Posterior cingulate gyrus (tissue), 11 donors: ENCODE results near the gene EEF1G.
A peak's percentile ranks its signal among the peaks of the same experiment; 100 is the strongest.

Experiments
- DNase-seq, 10 donors: peaks; one replicate each; pipeline versions ENCODE4 v3.0.0 to v3.0.0-alpha.2; 2020 to 2021; ENCODE audit warnings: mixed read lengths in 3 of 10
- intact Hi-C: fragments of 100-400 bp; cut with DNase I; formaldehyde crosslinking; loops from one replicate; pipeline ENCODE4 v1.15.1; 2023

The EEF1G gene

GRCh38 chr11:62545437-62546243, 28.1 kb downstream of the EEF1G start:
- intact Hi-C loops = no loop called here
- DNase-seq = peak in 5 of 10 donors; percentile 46 to 89 (median 78)

- DNase-seq = peak in 2 of 10 donors; percentile 45 to 80
- intact Hi-C loops = loop anchor here (5.0 kb wide), 1 partner anchor 148 kb away; no protein-coding TSS in a partner anchor
Observed at GRCh38 chr11:62544581-62545436, 28.9 kb downstream of the EEF1G start.

GRCh38 chr11:62543680-62544444, 29.8 kb downstream of the EEF1G start:
- intact Hi-C loops = loop anchor here (5.0 kb wide), 1 partner anchor 147 kb away; no protein-coding TSS in a partner anchor
- DNase-seq = peak in 2 of 10 donors; percentile 66 to 81

DNA sequence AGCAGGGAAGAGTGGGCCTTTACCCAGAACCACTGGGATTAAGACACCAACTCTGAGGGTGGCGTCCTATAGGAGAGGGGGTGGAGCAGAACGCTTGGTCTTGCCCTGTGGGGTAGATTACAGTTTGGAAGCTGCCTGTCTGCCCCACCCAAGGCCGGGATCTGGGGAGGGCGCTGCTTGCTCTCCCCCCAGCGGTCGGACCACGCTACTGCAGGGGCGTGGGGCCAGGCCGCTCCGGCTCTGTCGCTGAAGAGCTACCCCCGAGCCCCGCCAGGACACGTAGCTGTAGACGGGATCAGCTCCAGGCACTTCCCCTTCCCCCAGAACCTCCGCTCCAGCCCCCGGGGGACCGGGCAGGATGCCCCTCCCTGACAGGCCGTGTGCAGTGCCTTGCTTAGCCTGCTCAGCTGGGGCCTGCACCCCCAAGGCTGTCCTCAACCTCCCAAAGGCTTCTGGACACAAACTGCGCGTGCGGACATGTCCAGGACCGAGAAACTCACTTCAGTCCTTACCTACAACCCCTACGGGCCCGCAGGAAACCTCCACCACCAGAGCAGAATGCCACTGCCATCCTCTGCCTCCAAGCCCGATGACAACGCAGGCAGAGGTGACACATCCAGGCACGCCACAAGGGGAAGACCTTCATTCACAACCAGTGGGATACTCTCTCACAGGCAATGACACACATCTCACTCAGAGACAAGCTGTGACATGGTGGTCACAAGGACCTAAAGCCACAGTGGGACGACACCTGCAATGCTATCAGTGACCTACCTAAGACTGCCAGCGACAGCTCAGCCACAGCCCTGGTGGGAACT, 30.7 kb downstream of the EEF1G start:
- intact Hi-C loops = loop anchor here (1.0 to 5.0 kb wide), 2 partner anchors 46 to 146 kb away; no protein-coding TSS in a partner anchor
- DNase-seq = peak; percentile 42 to 95 (median 66)

DNA sequence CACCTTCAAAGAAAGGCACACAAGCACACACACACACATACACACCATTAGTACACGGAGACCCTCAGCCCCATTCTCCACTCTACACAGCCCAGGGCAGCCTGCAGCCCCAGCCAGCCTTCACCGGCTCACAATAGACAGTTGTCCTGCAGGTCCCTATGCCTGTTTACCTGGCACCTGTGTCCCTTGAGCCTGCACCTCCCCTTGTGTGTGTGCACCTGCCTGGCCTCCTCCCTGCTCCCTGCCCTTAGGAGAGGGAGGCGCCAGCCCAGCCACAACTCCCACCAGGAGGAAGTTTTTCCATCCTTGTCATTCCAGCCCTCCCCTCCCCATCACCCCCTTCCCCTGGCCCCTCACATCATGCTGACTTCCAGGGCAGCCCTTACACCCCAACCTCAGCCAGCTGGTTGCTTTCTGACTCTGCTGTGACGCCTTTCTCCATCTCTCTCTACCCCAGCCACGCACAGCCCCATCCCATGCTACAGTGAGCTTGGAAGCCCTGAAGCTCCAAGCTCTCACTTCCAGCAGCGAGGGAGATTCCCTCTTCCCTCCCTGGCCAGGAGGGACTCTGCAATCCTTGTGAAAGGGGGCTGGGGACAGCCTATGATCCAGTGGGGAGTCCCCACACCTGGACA, 31.5 kb downstream of the EEF1G start:
- DNase-seq = peak in 1 of 10 donors; percentile 78
- intact Hi-C loops = loop anchor here (1.0 to 5.0 kb wide), 2 partner anchors 45 to 145 kb away; no protein-coding TSS in a partner anchor

DNA sequence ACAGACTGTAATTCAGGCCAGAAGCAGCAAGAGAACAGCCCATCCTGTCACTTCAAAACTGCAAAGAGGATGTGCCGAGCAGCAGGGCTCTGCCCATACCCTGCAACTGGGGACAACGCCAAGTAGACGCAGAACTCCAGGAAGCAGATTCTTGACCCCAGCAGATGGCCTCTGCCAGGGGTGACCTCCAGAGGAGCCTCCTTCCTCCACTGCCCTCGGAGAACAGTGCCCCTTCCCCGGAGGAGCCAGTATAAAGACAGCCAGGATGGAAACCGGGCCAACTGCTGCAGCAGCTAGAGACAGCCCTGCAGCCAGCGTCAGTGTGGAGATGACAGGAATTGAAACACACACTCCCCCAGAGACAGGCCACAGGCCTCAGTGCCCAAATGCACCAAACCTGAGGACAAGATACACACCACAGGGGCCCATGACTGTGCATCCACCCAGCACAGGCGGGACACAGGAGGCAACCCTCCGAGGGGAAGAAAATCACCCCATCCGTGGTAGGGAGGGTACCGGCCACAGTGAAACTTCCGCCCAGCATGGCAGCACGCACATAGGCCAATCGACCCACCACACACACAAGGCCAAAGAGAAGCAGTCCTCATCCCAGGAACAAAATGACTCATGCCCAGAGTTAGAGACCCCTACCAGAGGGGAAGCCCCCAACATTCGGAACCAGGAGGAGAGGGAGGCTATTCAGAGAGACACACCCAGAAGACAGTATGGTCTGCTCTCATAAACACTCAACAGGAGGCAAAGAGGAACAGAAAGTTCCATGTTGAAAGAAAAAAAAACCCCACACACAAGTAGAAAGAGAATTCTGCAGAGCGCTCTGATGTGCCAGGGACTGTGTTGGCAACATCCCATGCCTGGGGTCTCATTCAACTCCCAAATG, 32.6 kb downstream of the EEF1G start:
- peak in 1 of 10 donors; percentile 80 for DNase-seq
- intact Hi-C loops = loop anchor here (5.0 kb wide), 1 partner anchor 144 kb away; no protein-coding TSS in a partner anchor

DNA sequence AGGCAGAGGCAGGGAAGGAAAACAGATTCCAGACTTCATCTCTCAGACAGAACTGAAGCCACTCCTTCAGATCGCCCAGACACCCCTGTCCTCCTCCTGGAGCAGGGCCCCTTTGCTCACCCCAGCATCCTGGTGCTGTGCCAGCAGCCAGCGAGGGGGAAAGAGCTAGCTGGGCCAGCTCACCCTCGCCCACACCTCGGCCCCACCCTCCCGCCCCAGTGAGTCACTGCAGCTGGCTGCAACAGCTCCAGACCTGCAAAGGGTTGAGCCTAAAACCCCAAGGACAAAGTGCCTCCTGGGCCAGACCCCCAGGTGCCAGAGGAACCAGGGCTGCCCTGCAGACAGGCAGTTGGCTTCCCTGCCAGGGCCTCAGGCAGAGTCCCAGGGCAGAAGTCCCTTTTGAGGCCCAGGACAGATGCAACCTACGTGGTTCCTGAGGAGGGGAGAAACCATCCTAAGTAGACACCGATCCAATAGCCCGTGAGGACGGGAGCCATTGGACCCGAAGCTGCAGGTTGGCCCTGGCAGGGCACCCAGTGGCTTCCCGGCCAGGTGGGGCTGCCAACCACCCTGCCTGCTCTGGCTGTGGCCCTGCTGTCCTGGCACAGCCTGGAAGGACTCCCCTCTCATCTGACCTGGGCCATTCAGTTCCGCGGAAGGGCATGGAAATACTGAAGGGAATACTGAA, 34.3 kb downstream of the EEF1G start:
- DNase-seq = peak in 2 of 10 donors; percentile 75 to 81
- intact Hi-C loops = no loop called here

DNA sequence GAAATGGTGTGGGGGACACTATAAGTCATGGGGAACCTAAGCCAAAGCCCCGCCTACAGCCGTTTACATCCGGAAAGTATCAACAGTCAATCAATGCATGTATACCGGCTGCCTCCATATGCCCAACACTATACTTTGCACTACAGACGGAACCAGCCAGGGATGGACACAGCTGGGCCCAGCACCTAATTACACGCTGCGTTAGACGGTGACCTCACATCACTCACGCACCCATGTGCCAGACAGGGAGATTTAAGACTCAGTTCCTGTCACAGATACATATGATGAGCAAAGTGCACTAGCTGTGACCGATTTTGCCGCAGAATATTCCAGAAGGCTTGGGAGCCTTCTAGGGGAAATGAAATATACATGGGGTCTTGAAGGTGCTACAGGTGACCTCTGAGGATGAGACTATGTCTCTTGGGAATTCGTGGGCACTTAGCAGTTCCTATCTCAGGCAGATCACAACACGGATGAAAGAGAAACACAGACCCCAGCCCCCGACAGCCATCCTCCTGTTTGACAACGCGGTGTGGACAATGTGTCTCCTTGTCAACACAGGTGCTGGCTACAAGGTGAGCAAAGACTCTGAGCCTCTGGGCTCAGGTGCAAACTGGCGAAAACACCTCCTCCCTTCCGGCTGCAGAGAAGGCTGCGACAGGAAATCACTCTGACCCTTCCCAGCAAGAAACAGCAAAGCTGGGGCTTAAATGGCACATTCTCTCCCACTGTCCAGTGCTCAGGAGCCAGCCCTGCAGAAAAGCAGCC, 35.0 kb downstream of the EEF1G start:
- DNase-seq = peak in 1 of 10 donors; percentile 53
- intact Hi-C loops = no loop called here

DNA sequence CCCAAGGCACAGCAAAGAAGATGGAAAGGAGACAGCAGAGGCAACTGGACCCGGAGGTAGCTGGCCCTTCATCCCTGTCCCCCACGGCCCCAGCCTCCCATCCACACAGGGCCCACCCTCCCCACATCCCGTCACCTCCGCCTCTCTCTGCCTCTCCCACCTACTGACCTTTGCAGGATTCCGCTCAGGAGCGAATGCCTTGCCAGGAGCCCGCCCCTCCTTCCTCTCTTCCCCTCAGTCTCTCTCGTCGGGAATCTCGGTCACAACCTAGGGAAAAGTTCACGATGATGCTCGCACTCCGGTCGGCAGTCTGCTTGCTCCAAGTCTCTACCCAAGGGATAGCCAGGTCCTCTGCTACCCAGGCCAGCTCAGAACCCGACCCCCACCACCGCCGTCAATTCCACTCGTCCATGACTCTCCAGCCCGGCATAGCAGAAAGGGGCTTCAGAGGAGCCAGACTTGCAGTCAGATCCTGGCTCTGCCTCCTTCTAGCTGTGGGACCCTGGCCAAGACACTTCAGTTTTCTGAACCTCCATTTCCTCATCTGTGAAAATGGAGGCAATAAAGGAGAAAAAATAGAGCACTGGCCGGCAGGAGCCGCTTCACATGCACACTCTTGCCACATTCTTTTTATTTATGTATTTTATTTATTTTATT, 37.3 kb downstream of the EEF1G start:
- intact Hi-C loops = no loop called here
- peak in 2 of 10 donors; percentile 81 to 85 for DNase-seq

GRCh38 chr11:62535802-62536201, 37.9 kb downstream of the EEF1G start:
- DNase-seq = peak in 1 of 10 donors; percentile 83
- intact Hi-C loops = no loop called here

- intact Hi-C loops = no loop called here
- no peak for DNase-seq
Observed at GRCh38 chr11:62534779-62535545, 38.7 kb downstream of the EEF1G start.

DNA sequence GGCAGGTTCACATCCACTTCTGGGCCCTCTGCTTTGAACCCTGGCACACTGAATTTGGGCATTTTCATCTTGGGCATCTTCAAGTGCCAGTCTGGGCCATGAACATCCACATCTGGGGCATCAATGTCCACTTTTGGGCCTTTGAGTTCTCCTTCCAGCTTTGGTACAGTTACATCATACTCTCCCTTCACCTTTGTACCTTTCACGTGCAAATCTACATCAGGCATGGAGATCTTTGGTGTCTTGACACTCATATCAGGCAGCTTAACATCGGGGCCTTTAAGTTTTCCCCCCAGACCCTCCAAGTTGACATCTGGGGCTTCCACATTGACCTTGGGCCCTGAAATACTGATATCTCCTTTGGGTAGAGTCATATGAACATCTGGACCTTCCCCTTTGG, 41.6 kb downstream of the EEF1G start:
- DNase-seq = no peak
- intact Hi-C loops = no loop called here

DNA sequence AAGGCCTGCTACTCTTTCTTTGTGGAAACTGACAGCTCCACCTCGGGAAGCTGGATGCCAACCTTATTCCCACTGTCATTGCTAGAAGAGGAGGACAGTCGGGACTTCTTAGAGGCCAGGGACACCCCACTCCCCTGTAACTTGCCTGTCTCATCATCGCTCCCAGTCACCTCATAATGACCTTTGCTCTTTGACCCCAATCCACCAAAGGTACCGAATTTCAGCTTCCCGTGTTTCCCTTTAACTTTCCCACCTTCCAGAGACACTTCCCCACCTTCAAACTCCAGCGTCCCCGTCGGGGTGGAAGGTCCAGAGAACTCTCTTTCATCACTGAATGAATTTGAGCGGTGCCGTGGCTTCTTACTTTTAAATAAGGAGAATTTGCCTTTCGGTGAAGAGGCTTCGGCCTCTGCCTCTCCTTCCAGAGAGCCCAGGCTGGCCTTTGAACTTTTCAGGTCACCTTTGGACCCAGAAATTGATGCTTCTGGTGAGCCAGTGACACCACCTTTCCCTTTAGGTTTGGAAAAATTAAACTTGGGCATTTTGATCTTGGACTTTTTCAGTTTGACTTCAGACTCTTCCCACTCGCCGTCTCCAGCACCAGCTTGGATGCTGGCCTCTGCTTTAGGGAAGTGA, 56.8 kb downstream of the EEF1G start:
- no peak for DNase-seq
- intact Hi-C loops = no loop called here

- intact Hi-C loops = no loop called here
- no peak for DNase-seq
Observed at GRCh38 chr11:62514151-62514550, 59.5 kb downstream of the EEF1G start.

DNA sequence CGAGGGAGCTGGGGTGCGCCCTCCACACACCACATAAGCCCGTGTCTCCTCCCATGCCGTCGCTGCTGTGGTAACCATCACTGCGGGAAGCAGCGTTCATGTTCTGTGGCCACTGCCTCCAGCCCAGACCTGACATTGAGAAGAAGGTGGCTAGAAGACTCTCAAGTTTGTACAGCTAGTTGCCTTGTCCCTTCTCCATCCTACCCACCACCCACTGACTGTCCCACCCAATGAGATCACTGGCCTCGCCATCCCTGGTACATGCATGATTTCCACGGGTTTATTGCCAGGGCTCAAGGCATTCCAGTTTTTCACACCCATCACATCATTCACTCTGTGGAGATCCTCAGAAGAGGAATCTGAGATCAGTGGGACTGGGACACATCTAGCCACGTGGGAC, 60.1 kb downstream of the EEF1G start:
- intact Hi-C loops = no loop called here
- no peak for DNase-seq
